Neuronal stem cell (in vitro differentiated cells): ENCODE measurements around the gene PMPCA.
A peak's percentile ranks its signal among the peaks of the same experiment; 100 is the strongest.

Experiments used
- DNase-seq: peaks from one replicate; pipeline ENCODE4 v3.0.0-alpha.2; 2013; ENCODE audit warnings: low spot score
- H2AFZ ChIP-seq: one replicate; pipeline ENCODE4 v1.6.1; 2013; ENCODE audit warnings: mild to moderate bottlenecking, low read length, inconsistent platforms
- H2AK5ac ChIP-seq: 2 replicates; pipeline ENCODE4 v1.6.1; 2013; ENCODE audit warnings: low read depth, mild to moderate bottlenecking, inconsistent platforms, low read length, moderate library complexity, mixed read lengths
- H2BK120ac ChIP-seq: 2 replicates; pipeline ENCODE4 v1.6.1; 2013; ENCODE audit warnings: low read depth, mild to moderate bottlenecking, inconsistent platforms, low read length, moderate library complexity, mixed read lengths
- H2BK12ac ChIP-seq: one replicate; pipeline ENCODE4 v1.6.1; 2013; ENCODE audit warnings: low read length, inconsistent platforms
- H2BK15ac ChIP-seq: 2 replicates; pipeline ENCODE4 v1.6.1; 2013; ENCODE audit warnings: mild to moderate bottlenecking, low read length, inconsistent platforms, mixed read lengths
- H2BK5ac ChIP-seq: one replicate; pipeline ENCODE4 v1.6.1; 2013; ENCODE audit warnings: inconsistent platforms, mild to moderate bottlenecking, low read length, moderate library complexity
- H3K14ac ChIP-seq: one replicate; pipeline ENCODE4 v1.6.1; 2013; ENCODE audit warnings: low read length, inconsistent platforms
- H3K18ac ChIP-seq: 2 replicates; pipeline ENCODE4 v1.6.1; 2013; ENCODE audit warnings: low read length, inconsistent platforms
- H3K23ac ChIP-seq: 2 replicates; pipeline ENCODE4 v1.6.1; 2013; ENCODE audit warnings: low read depth, mild to moderate bottlenecking, mixed read lengths, low read length, inconsistent platforms; ENCODE audit not compliant: poor library complexity
- H3K27ac ChIP-seq: replicated peaks from 3 replicates; pipeline ENCODE4 v1.5.1; 2013; ENCODE audit warnings: low read length, inconsistent platforms
- H3K27me3 ChIP-seq, 3 experiments: 2 replicates each; pipeline ENCODE4 v1.6.1; 2013; ENCODE audit warnings: low read length in 3 of 3, mild to moderate bottlenecking in 2 of 3, inconsistent platforms in 1 of 3, low read depth in 1 of 3, mixed read lengths in 1 of 3, moderate library complexity in 1 of 3; ENCODE audit not compliant: control insufficient read depth in 3 of 3, insufficient read depth in 3 of 3
- H3K36me3 ChIP-seq, 2 donors: replicated peaks in 1 of 2; 2 replicates each; pipeline ENCODE4 v1.6.1; 2013; ENCODE audit warnings: low read length in 2 of 2; ENCODE audit not compliant: control insufficient read depth in 2 of 2, insufficient read depth in 2 of 2
- H3K4ac ChIP-seq: 2 replicates; pipeline ENCODE4 v1.6.1; 2013; ENCODE audit warnings: inconsistent platforms, mild to moderate bottlenecking, low read length, moderate library complexity
- H3K4me1 ChIP-seq, 2 donors: 1 replicate in 1 of 2; 2 replicates in 1 of 2; pipeline ENCODE4 v1.6.1; 2013; ENCODE audit warnings: low read length in 2 of 2, low read depth in 1 of 2; ENCODE audit not compliant: control insufficient read depth in 2 of 2, insufficient read depth in 1 of 2
- H3K4me2 ChIP-seq: one replicate; pipeline ENCODE4 v1.6.1; 2013; ENCODE audit warnings: mild to moderate bottlenecking, low read length, inconsistent platforms; ENCODE audit not compliant: insufficient read depth, poor library complexity, severe bottlenecking
- H3K4me3 ChIP-seq, 2 donors: 2 replicates each; pipeline ENCODE4 v1.5.1; 2013; ENCODE audit warnings: low read length in 2 of 2, mild to moderate bottlenecking in 2 of 2, inconsistent platforms in 1 of 2, moderate library complexity in 1 of 2
- H3K79me1 ChIP-seq: one replicate; pipeline ENCODE4 v1.6.1; 2013; ENCODE audit warnings: low read depth, mild to moderate bottlenecking, inconsistent platforms, low read length, moderate library complexity
- H3K9ac ChIP-seq: one replicate; pipeline ENCODE4 v1.6.1; 2013; ENCODE audit warnings: mild to moderate bottlenecking, low read depth, low read length, inconsistent platforms; ENCODE audit not compliant: poor library complexity
- H3K9me3 ChIP-seq, 2 donors: replicated peaks in 1 of 2; 2 replicates each; pipeline versions ENCODE3 to v1.6.1; 2013; ENCODE audit warnings: low read length in 2 of 2, mild to moderate bottlenecking in 2 of 2, inconsistent platforms in 1 of 2, low read depth in 1 of 2, mixed read lengths in 1 of 2, moderate library complexity in 1 of 2; ENCODE audit not compliant: control insufficient read depth in 2 of 2, insufficient read depth in 1 of 2
- H4K8ac ChIP-seq: one replicate; pipeline ENCODE4 v1.6.1; 2013; ENCODE audit warnings: low read depth, mild to moderate bottlenecking, inconsistent platforms, low read length, moderate library complexity
- H4K91ac ChIP-seq: one replicate; pipeline ENCODE4 v1.6.1; 2013; ENCODE audit warnings: low read length, low read depth, mild to moderate bottlenecking, inconsistent platforms; ENCODE audit not compliant: poor library complexity
- WGBS, 2 donors: extraction: QIAGEN DNeasy Blood & Tissue Kit; methylation state at CpG; one replicate each; pipeline ENCODE4 v1.1.7; 2013; ENCODE audit warnings: missing lambda C conversion rate in 2 of 2, mixed read lengths in 1 of 2; ENCODE audit not compliant: insufficient read length in 2 of 2, insufficient replicate concordance in 1 of 2; ENCODE audit errors: extremely low coverage in 2 of 2; 5-methylcytosine and 5-hydroxymethylcytosine counted together

The PMPCA gene

DNA sequence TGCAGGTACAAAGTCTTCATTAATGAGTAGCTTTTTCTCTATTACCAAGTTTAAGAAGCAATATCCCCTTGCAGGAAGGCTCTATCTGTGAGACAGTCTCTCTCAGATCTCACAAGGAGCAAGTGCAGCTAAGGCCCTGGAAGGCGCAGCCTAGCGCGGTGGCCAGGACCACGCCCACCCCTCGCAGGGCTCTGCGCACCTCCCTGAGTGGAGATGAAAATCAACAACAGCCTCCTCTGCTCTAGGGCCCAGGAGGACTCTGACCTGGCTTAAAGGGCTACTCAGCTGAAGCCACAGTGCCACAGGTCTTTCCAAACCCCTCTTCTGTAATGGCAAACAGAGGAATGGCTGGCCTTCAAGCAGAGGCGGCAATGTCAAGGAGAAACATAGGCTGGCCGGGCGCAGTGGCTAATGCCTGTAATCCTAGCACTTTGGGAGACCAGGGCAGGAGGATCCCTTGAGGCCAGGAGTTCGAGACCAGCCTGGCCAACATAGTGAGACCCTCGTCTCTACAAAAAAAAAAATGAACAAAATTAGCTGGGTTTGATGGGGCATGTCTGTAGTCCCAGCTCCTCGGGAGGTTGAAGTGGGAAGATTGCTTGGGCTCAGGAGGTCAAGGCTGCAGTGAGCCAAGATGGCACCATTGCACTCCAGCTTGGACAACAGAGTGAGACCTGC, 60.5 kb downstream of the PMPCA start:
- no peak overlapping the region for H2BK15ac ChIP-seq
- peaks cover 72 to 100% of the 10 kb centered on the region in 2 donors for H3K36me3 ChIP-seq
- no peak overlapping the region for H3K18ac ChIP-seq
- H3K9ac ChIP-seq = no peak overlapping the region
- no peak overlapping the region for H2AFZ ChIP-seq
- no peaks in the 10 kb centered on the region for H3K4me1 ChIP-seq
- no peaks in the 10 kb centered on the region for H3K9me3 ChIP-seq
- H3K4me3 ChIP-seq = no peak overlapping the region
- H3K4ac ChIP-seq = no peak overlapping the region
- no peak overlapping the region for H4K8ac ChIP-seq
- H3K27me3 ChIP-seq = no peaks in the 10 kb centered on the region
- no peak overlapping the region for H2BK120ac ChIP-seq
- no peak overlapping the region for H3K14ac ChIP-seq
- H3K27ac ChIP-seq = no peak overlapping the region
- H3K23ac ChIP-seq = peak overlapping the region; percentile 44
- no peak for DNase-seq
- H2AK5ac ChIP-seq = no peak overlapping the region
- no peak overlapping the region for H3K4me2 ChIP-seq
- no CpG with 5 or more reads among the region's 12 CpGs for WGBS, 2 donors
- H3K79me1 ChIP-seq = peaks cover 24% of the 10 kb centered on the region
- H2BK5ac ChIP-seq = no peak overlapping the region
- H2BK12ac ChIP-seq = no peak overlapping the region
- no peak overlapping the region for H4K91ac ChIP-seq

DNA sequence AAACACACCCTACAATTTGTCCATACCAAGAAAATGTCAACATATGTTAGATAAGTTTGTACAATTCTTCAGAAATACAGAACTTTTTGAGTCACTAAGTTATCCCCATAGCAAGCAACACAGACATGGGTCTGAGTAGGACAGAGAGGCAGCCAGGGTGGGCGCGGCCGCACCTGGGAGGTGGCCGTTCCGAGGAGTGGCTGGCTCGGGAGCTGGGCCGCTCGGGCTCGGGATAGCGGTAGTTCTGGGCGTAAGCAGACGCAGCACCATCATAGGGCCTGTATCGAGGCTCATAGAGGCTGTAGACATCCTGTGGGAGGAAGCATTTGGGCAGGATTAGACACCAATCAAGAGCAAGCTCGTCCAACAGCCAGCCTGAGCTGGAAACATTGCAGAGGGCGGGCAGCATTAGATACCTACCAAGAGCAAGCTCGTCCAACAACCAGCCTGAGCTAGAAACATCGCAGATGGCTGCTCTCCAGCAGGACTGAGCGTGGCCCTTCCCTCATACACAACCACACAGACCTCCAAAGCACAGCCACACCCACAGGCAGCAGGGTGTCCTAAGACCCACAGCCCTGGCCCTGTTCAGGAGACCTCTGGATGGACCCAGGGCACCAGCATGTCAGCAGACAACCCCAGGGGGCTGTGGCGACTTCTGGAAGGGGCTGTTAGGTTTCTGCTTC, 61.5 kb downstream of the PMPCA start:
- Histone ChIP-seq H2BK15ac (no peak overlapping the region), H4K91ac (no peak overlapping the region), H3K23ac (no peak overlapping the region), H3K27ac (no peak overlapping the region), H2AK5ac (no peak overlapping the region), H2BK12ac (no peak overlapping the region), H3K18ac (no peak overlapping the region), H3K4me1 (no peaks in the 10 kb centered on the region), H3K79me1 (peaks cover 28% of the 10 kb centered on the region), H3K14ac (no peak overlapping the region), H2AFZ (no peak overlapping the region), H3K9ac (no peak overlapping the region), H3K9me3 (no peaks in the 10 kb centered on the region), H3K4me2 (no peak overlapping the region), H4K8ac (no peak overlapping the region), H3K4me3 (no peak overlapping the region), H3K36me3 (peaks cover 79 to 100% of the 10 kb centered on the region in 2 donors), H2BK5ac (no peak overlapping the region), H2BK120ac (no peak overlapping the region), H3K4ac (no peak overlapping the region), H3K27me3 (no peaks in the 10 kb centered on the region)
- WGBS, 2 donors = no CpG with 5 or more reads among the region's 19 CpGs
- DNase-seq = no peak

DNA sequence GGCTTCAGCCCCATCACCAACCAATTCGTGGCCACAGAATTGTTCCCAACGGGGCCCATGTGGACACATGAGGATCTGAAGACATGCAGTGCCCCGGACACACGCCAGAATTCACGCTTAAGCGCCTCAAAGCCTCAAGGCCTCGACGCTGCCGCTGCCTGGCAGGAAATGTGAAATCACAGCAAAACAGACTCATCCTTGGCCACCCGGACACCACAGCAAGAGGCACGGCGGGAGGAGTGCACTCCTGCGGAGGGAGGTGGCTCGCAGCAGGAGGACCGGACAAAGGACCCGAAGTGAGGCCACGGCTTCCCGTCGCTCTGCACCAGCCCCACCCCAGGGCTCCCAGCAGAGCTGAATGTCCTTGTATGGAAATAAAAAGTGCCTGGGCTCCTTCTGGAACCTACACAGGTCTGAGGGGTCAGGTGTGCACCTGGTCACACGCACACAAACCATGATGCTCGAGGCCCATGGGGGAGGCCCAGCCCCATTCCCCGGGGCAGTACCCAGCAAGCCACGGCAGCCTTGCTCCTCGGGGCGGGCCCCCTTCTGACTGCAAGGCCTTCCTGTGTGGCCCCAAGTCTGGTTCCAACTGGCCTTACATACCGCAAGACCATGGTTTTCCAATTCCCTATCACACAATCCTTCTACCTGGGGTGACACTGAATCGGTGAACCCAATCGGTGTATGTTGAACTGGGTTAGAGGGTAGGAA, 62.3 kb downstream of the PMPCA start:
- Histone ChIP-seq H3K4me1 (no peaks in the 10 kb centered on the region), H3K79me1 (peaks cover 28% of the 10 kb centered on the region), H2BK15ac (no peak overlapping the region), H2BK120ac (no peak overlapping the region), H3K9ac (no peak overlapping the region), H3K36me3 (peaks cover 81 to 100% of the 10 kb centered on the region in 2 donors), H2AFZ (no peak overlapping the region), H4K91ac (no peak overlapping the region), H3K4ac (no peak overlapping the region), H3K4me3 (peak overlapping the region in 1 of 2 donors; percentile 56), H3K23ac (no peak overlapping the region), H3K18ac (no peak overlapping the region), H3K27me3 (no peaks in the 10 kb centered on the region), H3K27ac (no peak overlapping the region), H3K9me3 (no peaks in the 10 kb centered on the region), H3K4me2 (no peak overlapping the region), H3K14ac (no peak overlapping the region), H4K8ac (no peak overlapping the region), H2AK5ac (no peak overlapping the region), H2BK12ac (no peak overlapping the region), H2BK5ac (no peak overlapping the region)
- WGBS, 2 donors = no CpG with 5 or more reads among the region's 28 CpGs
- no peak for DNase-seq

DNA sequence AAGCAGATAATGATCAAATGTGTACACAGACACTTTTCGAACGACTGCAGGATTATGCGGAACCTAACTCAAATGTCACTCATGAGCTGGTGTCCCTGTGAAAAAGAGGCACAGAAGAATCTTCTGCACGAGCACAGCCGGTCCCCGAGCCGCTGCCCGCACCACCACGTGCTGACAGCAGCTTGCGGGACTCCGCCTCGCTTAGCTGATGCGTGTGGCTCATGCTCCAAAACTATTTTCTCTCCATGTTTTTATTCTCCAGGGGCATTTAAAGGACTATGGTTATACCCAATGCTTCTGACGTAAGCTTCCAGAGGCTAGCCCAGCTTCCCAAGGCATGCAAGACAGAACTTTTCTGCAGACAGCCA, 62.9 kb downstream of the PMPCA start:
- Histone ChIP-seq H3K4ac (no peak overlapping the region), H3K79me1 (peaks cover 28% of the 10 kb centered on the region), H2BK12ac (no peak overlapping the region), H3K4me2 (no peak overlapping the region), H2BK15ac (no peak overlapping the region), H2BK5ac (no peak overlapping the region), H4K8ac (no peak overlapping the region), H3K36me3 (peaks cover 78 to 100% of the 10 kb centered on the region in 2 donors), H3K4me1 (no peaks in the 10 kb centered on the region), H3K9ac (no peak overlapping the region), H3K14ac (no peak overlapping the region), H3K23ac (no peak overlapping the region), H3K4me3 (no peak overlapping the region), H3K27me3 (no peaks in the 10 kb centered on the region), H3K27ac (no peak overlapping the region), H2AK5ac (no peak overlapping the region), H3K9me3 (no peaks in the 10 kb centered on the region), H3K18ac (no peak overlapping the region), H2BK120ac (no peak overlapping the region), H4K91ac (no peak overlapping the region), H2AFZ (no peak overlapping the region)
- no CpG with 5 or more reads among the region's 14 CpGs for WGBS, 2 donors
- no peak for DNase-seq
